Dendritic cell treated with granulocyte-macrophage colony-stimulating factor and Interleukin-4, amounts not matched to agents 40 ng/mL and 50 ng/mL, for 4 days (primary cell): ENCODE results near the gene UGT2A3.
"Not testable (repeated sequence)": the region's sequence is repeated elsewhere in the genome, so short reads cannot be mapped to it uniquely, and the experiment has no call there.

Source experiments
- H3K27ac Mint-ChIP-seq: one replicate; pipeline ENCODE4 v1.8.0; 2022; ENCODE audit warnings: mild to moderate bottlenecking, mixed read lengths
- H3K27me3 Mint-ChIP-seq: one replicate; pipeline ENCODE4 v1.8.0; 2022; ENCODE audit warnings: mild to moderate bottlenecking, mixed read lengths
- H3K36me3 Mint-ChIP-seq: one replicate; pipeline ENCODE4 v1.8.0; 2022; ENCODE audit warnings: low read depth, mixed read lengths
- H3K4me1 Mint-ChIP-seq: one replicate; pipeline ENCODE4 v1.8.0; 2022; ENCODE audit warnings: low read depth, mixed read lengths
- H3K4me3 Mint-ChIP-seq: one replicate; pipeline ENCODE4 v1.8.0; 2022; ENCODE audit warnings: mild to moderate bottlenecking, moderate library complexity, mixed read lengths
- H3K9me3 Mint-ChIP-seq: one replicate; pipeline ENCODE4 v1.8.0; 2022; ENCODE audit warnings: mixed read lengths
- intact Hi-C: fragments of 100-400 bp; cut with micrococcal nuclease; formaldehyde crosslinking; loops from one replicate; pipeline ENCODE4 v1.15.0; 2022

UGT2A3 gene

GRCh38 chr4:68951078-68951805 lies at the start of gene UGT2A3:
Gene UGT2A3 (minus strand): TSS chr4:68951804. CDS start chr4:68951760, 44 bp downstream.
- Mint-ChIP-seq H3K9me3 (no peaks in the 10 kb centered on the region), H3K27me3 (no peaks in the 10 kb centered on the region), H3K4me3 (no peak within 1 kb of the TSS), H3K4me1 (no peaks in the 10 kb centered on the region), H3K36me3 (no peaks in the 10 kb centered on the region), H3K27ac (no peak within 1 kb of the TSS)
- intact Hi-C loops: no loop called here

GRCh38 chr4:68997040-68997439 lies 45.4 kb upstream of the UGT2A3 start:
- H3K27ac Mint-ChIP-seq: no peak overlapping the region
- H3K4me1 Mint-ChIP-seq: no peaks in the 10 kb centered on the region
- no peaks in the 10 kb centered on the region for H3K27me3 Mint-ChIP-seq
- H3K36me3 Mint-ChIP-seq: no peaks in the 10 kb centered on the region
- H3K4me3 Mint-ChIP-seq: no peak overlapping the region
- intact Hi-C loops: no loop called here
- no peaks in the 10 kb centered on the region for H3K9me3 Mint-ChIP-seq

- Mint-ChIP-seq H3K4me3 (no peak overlapping the region), H3K27me3 (no peaks in the 10 kb centered on the region), H3K4me1 (no peaks in the 10 kb centered on the region), H3K36me3 (no peaks in the 10 kb centered on the region), H3K27ac (no peak overlapping the region), H3K9me3 (no peaks in the 10 kb centered on the region)
- intact Hi-C loops: no loop called here
These were observed 43.7 kb upstream of the UGT2A3 start for GRCh38 chr4:68995292-68995691.

- H3K27ac Mint-ChIP-seq: no peak overlapping the region
- H3K27me3 Mint-ChIP-seq: no peaks in the 10 kb centered on the region
- H3K36me3 Mint-ChIP-seq: no peaks in the 10 kb centered on the region
- no peak overlapping the region for H3K4me3 Mint-ChIP-seq
- H3K9me3 Mint-ChIP-seq: peaks cover 15% of the 10 kb centered on the region
- intact Hi-C loops: no loop called here
- H3K4me1 Mint-ChIP-seq: no peaks in the 10 kb centered on the region
These were observed 35.4 kb upstream of the UGT2A3 start for GRCh38 chr4:68987007-68987406.

GRCh38 chr4:68985442-68985841 lies 33.8 kb upstream of the UGT2A3 start:
- intact Hi-C loops: no loop called here
- no peak overlapping the region for H3K4me3 Mint-ChIP-seq
- no peaks in the 10 kb centered on the region for H3K4me1 Mint-ChIP-seq
- H3K27ac Mint-ChIP-seq: no peak overlapping the region
- no peaks in the 10 kb centered on the region for H3K27me3 Mint-ChIP-seq
- no peaks in the 10 kb centered on the region for H3K36me3 Mint-ChIP-seq
- peaks cover 15% of the 10 kb centered on the region for H3K9me3 Mint-ChIP-seq

GRCh38 chr4:68984947-68985346 lies 33.3 kb upstream of the UGT2A3 start:
- Mint-ChIP-seq H3K36me3 (no peaks in the 10 kb centered on the region), H3K27me3 (no peaks in the 10 kb centered on the region), H3K9me3 (peaks cover 15% of the 10 kb centered on the region), H3K4me1 (no peaks in the 10 kb centered on the region), H3K27ac (no peak overlapping the region), H3K4me3 (no peak overlapping the region)
- intact Hi-C loops: no loop called here

- Mint-ChIP-seq H3K4me3 (no peak overlapping the region), H3K4me1 (no peaks in the 10 kb centered on the region), H3K27ac (no peak overlapping the region), H3K36me3 (no peaks in the 10 kb centered on the region), H3K9me3 (peaks cover 9% of the 10 kb centered on the region), H3K27me3 (no peaks in the 10 kb centered on the region)
- intact Hi-C loops: no loop called here
These were observed 11.8 kb upstream of the UGT2A3 start for GRCh38 chr4:68963374-68963773.

- no peaks in the 10 kb centered on the region for H3K36me3 Mint-ChIP-seq
- H3K27ac Mint-ChIP-seq: no peak overlapping the region
- no peaks in the 10 kb centered on the region for H3K4me1 Mint-ChIP-seq
- peaks cover 9% of the 10 kb centered on the region for H3K9me3 Mint-ChIP-seq
- H3K4me3 Mint-ChIP-seq: no peak overlapping the region
- intact Hi-C loops: no loop called here
- H3K27me3 Mint-ChIP-seq: no peaks in the 10 kb centered on the region
These were observed 11.3 kb upstream of the UGT2A3 start for GRCh38 chr4:68962868-68963267.

- Mint-ChIP-seq H3K4me3 (no peak overlapping the region), H3K36me3 (no peaks in the 10 kb centered on the region), H3K27me3 (no peaks in the 10 kb centered on the region), H3K27ac (no peak overlapping the region), H3K4me1 (no peaks in the 10 kb centered on the region), H3K9me3 (peaks cover 9% of the 10 kb centered on the region)
- intact Hi-C loops: no loop called here
These were observed 8.9 kb upstream of the UGT2A3 start for GRCh38 chr4:68960294-68961163.

- H3K4me1 Mint-ChIP-seq, H3K27me3 Mint-ChIP-seq, intact Hi-C loops: not testable (repeated sequence)
These were observed 7.5 kb upstream of the UGT2A3 start for GRCh38 chr4:68959085-68959484.

GRCh38 chr4:68954126-68954525 lies 2.5 kb upstream of the UGT2A3 start:
- Mint-ChIP-seq H3K27me3 (no peaks in the 10 kb centered on the region), H3K36me3 (no peaks in the 10 kb centered on the region), H3K4me3 (no peak overlapping the region), H3K9me3 (no peaks in the 10 kb centered on the region), H3K27ac (no peak overlapping the region), H3K4me1 (no peaks in the 10 kb centered on the region)
- intact Hi-C loops: no loop called here

More at GRCh38 chr4:68959085-68959484, 7.5 kb upstream of the UGT2A3 start:
- not testable (repeated sequence) for H3K36me3 Mint-ChIP-seq, H3K9me3 Mint-ChIP-seq, H3K4me3 Mint-ChIP-seq, H3K27ac Mint-ChIP-seq

GRCh38 chr4:68953056-68953596 lies 1.5 kb upstream of the UGT2A3 start:
- H3K4me3 Mint-ChIP-seq: no peak overlapping the region
- intact Hi-C loops: no loop called here

GRCh38 chr4:68951806-68952585 lies 392 bp upstream of the UGT2A3 start:
- intact Hi-C loops: no loop called here
- no peaks in the 10 kb centered on the region for H3K36me3 Mint-ChIP-seq
- H3K9me3 Mint-ChIP-seq: no peaks in the 10 kb centered on the region
- no peak overlapping the region for H3K4me3 Mint-ChIP-seq
- H3K27me3 Mint-ChIP-seq: no peaks in the 10 kb centered on the region
- no peaks in the 10 kb centered on the region for H3K4me1 Mint-ChIP-seq
- no peak overlapping the region for H3K27ac Mint-ChIP-seq

More at GRCh38 chr4:68953056-68953596, 1.5 kb upstream of the UGT2A3 start:
- H3K36me3 Mint-ChIP-seq: no peaks in the 10 kb centered on the region
- H3K4me1 Mint-ChIP-seq: no peaks in the 10 kb centered on the region
- no peaks in the 10 kb centered on the region for H3K27me3 Mint-ChIP-seq
- H3K27ac Mint-ChIP-seq: no peak overlapping the region
- no peaks in the 10 kb centered on the region for H3K9me3 Mint-ChIP-seq

- H3K36me3 Mint-ChIP-seq: no peaks in the 10 kb centered on the region
- no peaks in the 10 kb centered on the region for H3K9me3 Mint-ChIP-seq
- no peaks in the 10 kb centered on the region for H3K4me1 Mint-ChIP-seq
- H3K4me3 Mint-ChIP-seq: no peak overlapping the region
- H3K27me3 Mint-ChIP-seq: no peaks in the 10 kb centered on the region
- intact Hi-C loops: no loop called here
- no peak overlapping the region for H3K27ac Mint-ChIP-seq
These were observed 1.6 kb downstream of the UGT2A3 start for GRCh38 chr4:68950033-68950432.
